HEK293T (cell line): Measurements from ENCODE around the gene PARD6A.

Experiments used
- ARNT ChIP-seq: fragments of 450-650 bp; IDR thresholded peaks from 2 replicates; pipeline ENCODE4 v1.6.1; 2017; ENCODE audit warnings: mild to moderate bottlenecking
- FOXA1 ChIP-seq: fragments of 450-650 bp; IDR thresholded peaks from 2 replicates; pipeline ENCODE4 v1.6.1; 2016; ENCODE audit warnings: mild to moderate bottlenecking
- LEF1 ChIP-seq: fragments of 450-650 bp; IDR thresholded peaks from 2 replicates; pipeline ENCODE4 v1.6.1; 2017; ENCODE audit warnings: mild to moderate bottlenecking, borderline replicate concordance
- PKNOX1 ChIP-seq: fragments of 450-650 bp; IDR thresholded peaks from 2 replicates; pipeline ENCODE4 v1.6.1; 2016
- SUZ12 ChIP-seq: fragments of 450-650 bp; IDR thresholded peaks from 2 replicates; pipeline ENCODE4 v1.6.1; 2016; ENCODE audit warnings: mild to moderate bottlenecking

- TF ChIP-seq ARNT (no peak), LEF1 (no peak), SUZ12 (no peak), PKNOX1 (no peak), FOXA1 (no peak)
Observed at GRCh38 chr16:67657017-67657608, 3.6 kb upstream of the PARD6A start.
